K562 (cell line): Measurements from ENCODE around the gene LAMA5. TPM values are rescaled to one million over a fixed set of nuclear protein-coding genes. Genes with fewer than 3 reads are reported as not detected.

Experiments used
- BCL6 ChIP-seq: fragments of 250-450 bp; sonication (Bioruptor Pico); IDR thresholded peaks from 2 replicates; pipeline ENCODE4 v1.4.0; 2020
- CBX5 ChIP-seq: IDR thresholded peaks from 2 replicates; pipeline ENCODE4 v1.6.1; 2014; ENCODE audit warnings: low read depth, borderline replicate concordance
- CHD2 ChIP-seq: IDR thresholded peaks from 2 replicates; pipeline ENCODE4 v1.6.1; 2011; ENCODE audit warnings: low read depth, low read length
- MCM2 ChIP-seq: fragments of 450-650 bp; IDR thresholded peaks from 2 replicates; pipeline ENCODE4 v1.6.1; 2017; ENCODE audit warnings: low read depth, mild to moderate bottlenecking
- MCM5 ChIP-seq: fragments of 450-650 bp; IDR thresholded peaks from 2 replicates; pipeline ENCODE4 v1.6.1; 2016; ENCODE audit warnings: low read depth
- NCOA2 ChIP-seq, 2 experiments: fragments of 450-650 bp; IDR thresholded peaks; 2 replicates each; pipeline ENCODE4 v1.6.1; 2018; ENCODE audit warnings: mild to moderate bottlenecking in 2 of 2, moderate library complexity in 1 of 2; ENCODE audit not compliant: partially characterized antibody in 2 of 2
- PCBP2 ChIP-seq: fragments of 200-400 bp; formaldehyde crosslinking; IDR thresholded peaks from 2 replicates; pipeline ENCODE4 v1.6.1; 2018; ENCODE audit warnings: low read length, low read depth, mild to moderate bottlenecking, moderate library complexity; ENCODE audit not compliant: poor library complexity, severe bottlenecking
- PPARD ChIP-seq: fragments of 250-450 bp; sonication (Bioruptor Pico); IDR thresholded peaks from 2 replicates; pipeline ENCODE4 v1.8.0; 2022; ENCODE audit warnings: inconsistent platforms, mild to moderate bottlenecking, moderate library complexity
- RUNX1 ChIP-seq: sonication (generic); IDR thresholded peaks from 2 replicates; pipeline ENCODE4 v1.6.1; 2016; ENCODE audit warnings: antibody characterized with exemption, low read depth
- SMAD4 ChIP-seq: fragments of 250-450 bp; sonication (Bioruptor Pico); conservative IDR thresholded peaks from 2 replicates; pipeline ENCODE4 v1.8.0; 2021; ENCODE audit warnings: inconsistent platforms, mild to moderate bottlenecking, moderate library complexity
- SRSF3 ChIP-seq: fragments of 200-400 bp; formaldehyde crosslinking; IDR thresholded peaks from 2 replicates; pipeline ENCODE4 v1.6.1; 2016; ENCODE audit warnings: mild to moderate bottlenecking, low read length, moderate library complexity; ENCODE audit not compliant: insufficient read depth
- TAF15 ChIP-seq: fragments of 200-400 bp; formaldehyde crosslinking; IDR thresholded peaks from 2 replicates; pipeline ENCODE4 v1.6.1; 2017; ENCODE audit warnings: mild to moderate bottlenecking, low read depth, low read length, moderate library complexity
- ZBTB8A ChIP-seq: fragments of 450-650 bp; IDR thresholded peaks from 2 replicates; pipeline ENCODE4 v1.6.1; 2018; ENCODE audit warnings: mild to moderate bottlenecking, moderate library complexity; ENCODE audit not compliant: partially characterized antibody
- ZC3H8 ChIP-seq: fragments of 450-650 bp; IDR thresholded peaks from 2 replicates; pipeline ENCODE4 v1.6.1; 2017
- ZNF239 ChIP-seq: fragments of 250-450 bp; sonication (Bioruptor Pico); IDR thresholded peaks from 2 replicates; pipeline ENCODE4 v1.4.0; 2020; ENCODE audit warnings: mild to moderate bottlenecking
- ZNF274 ChIP-seq: IDR thresholded peaks from 2 replicates; pipeline ENCODE4 v1.6.1; 2011; ENCODE audit warnings: low read depth, mild to moderate bottlenecking, low read length, moderate library complexity, borderline replicate concordance
- ZNF445 ChIP-seq: fragments of 250-450 bp; sonication (Bioruptor Pico); IDR thresholded peaks from 2 replicates; pipeline ENCODE4 v1.4.0; 2020; ENCODE audit warnings: low read depth, mild to moderate bottlenecking, moderate library complexity
- ZNF76 ChIP-seq: fragments of 250-450 bp; sonication (Bioruptor Pico); IDR thresholded peaks from 2 replicates; pipeline ENCODE4 v1.4.0; 2020; ENCODE audit warnings: mild to moderate bottlenecking, moderate library complexity, borderline replicate concordance
- polyA plus RNA-seq, 8 experiments: library from polyadenylated mRNA; depleted of rRNA in 4 of 8; stranded (reverse) in 5 of 8; unstranded in 3 of 8; fragments of >200 nt; fragmentation: Nextera tagmentation in 2 of 8; fragmentation: Illumina TruSeq in 1 of 8; extraction: Ambion mirVana in 2 of 8; extraction: Trizol in 1 of 8; gene quantifications; 2 replicates each; pipeline versions ENCODE4 v1.2.1 to v1.2.3, GENCODE V29; 2011 to 2014; ENCODE audit warnings: inconsistent platforms in 1 of 8, missing spikeins in 1 of 8
- total RNA-seq, 7 experiments: library from RNA; depleted of rRNA in 6 of 7; stranded (reverse); fragments of >200 nt in 6 of 7; fragmentation: Illumina TruSeq in 2 of 7; extraction: Trizol in 2 of 7; gene quantifications; 2 replicates each; pipeline versions ENCODE4 v1.2.1 to v1.2.3, GENCODE V29; 2011 to 2021; ENCODE audit warnings: low replicate concordance in 1 of 7
- TF ChIP-seq, protein P1 (sequence below), 3 experiments: fragments of 200-800 bp in 1 of 3; sonication (Bioruptor generic) in 1 of 3; sonication (generic) in 1 of 3; formaldehyde crosslinking in 1 of 3; IDR thresholded peaks; 2 replicates each; pipeline versions ENCODE4 v1.6.1 to v1.8.0; 2016 to 2022; ENCODE audit warnings: mild to moderate bottlenecking in 2 of 3, missing compliant biosample characterization in 2 of 3, missing genetic modification characterization in 2 of 3, missing genetic modification reagents in 1 of 3
- TF ChIP-seq, protein P2 (sequence below): sonication (generic); formaldehyde crosslinking; IDR thresholded peaks from 2 replicates; pipeline ENCODE4 v1.8.0; 2022; ENCODE audit warnings: missing genetic modification reagents, mild to moderate bottlenecking, borderline replicate concordance
- TF ChIP-seq, protein P3 (sequence below): fragments of 450-650 bp; formaldehyde crosslinking; conservative IDR thresholded peaks from 2 replicates; pipeline ENCODE4 v1.4.0; 2022; ENCODE audit warnings: mild to moderate bottlenecking, missing genetic modification characterization
- TF ChIP-seq, protein P4 (sequence below): sonication (generic); formaldehyde crosslinking; IDR thresholded peaks from 2 replicates; pipeline ENCODE4 v1.8.0; 2022; ENCODE audit warnings: missing genetic modification reagents, mild to moderate bottlenecking, borderline replicate concordance

Gene LAMA5
- total and polyA plus RNA-seq, 9 of the 15 experiments (the other 6 are each of a cell fraction or from before 2014, with no cell fraction given) = 0.31 to 101 (median 7.8) TPM

DNA sequence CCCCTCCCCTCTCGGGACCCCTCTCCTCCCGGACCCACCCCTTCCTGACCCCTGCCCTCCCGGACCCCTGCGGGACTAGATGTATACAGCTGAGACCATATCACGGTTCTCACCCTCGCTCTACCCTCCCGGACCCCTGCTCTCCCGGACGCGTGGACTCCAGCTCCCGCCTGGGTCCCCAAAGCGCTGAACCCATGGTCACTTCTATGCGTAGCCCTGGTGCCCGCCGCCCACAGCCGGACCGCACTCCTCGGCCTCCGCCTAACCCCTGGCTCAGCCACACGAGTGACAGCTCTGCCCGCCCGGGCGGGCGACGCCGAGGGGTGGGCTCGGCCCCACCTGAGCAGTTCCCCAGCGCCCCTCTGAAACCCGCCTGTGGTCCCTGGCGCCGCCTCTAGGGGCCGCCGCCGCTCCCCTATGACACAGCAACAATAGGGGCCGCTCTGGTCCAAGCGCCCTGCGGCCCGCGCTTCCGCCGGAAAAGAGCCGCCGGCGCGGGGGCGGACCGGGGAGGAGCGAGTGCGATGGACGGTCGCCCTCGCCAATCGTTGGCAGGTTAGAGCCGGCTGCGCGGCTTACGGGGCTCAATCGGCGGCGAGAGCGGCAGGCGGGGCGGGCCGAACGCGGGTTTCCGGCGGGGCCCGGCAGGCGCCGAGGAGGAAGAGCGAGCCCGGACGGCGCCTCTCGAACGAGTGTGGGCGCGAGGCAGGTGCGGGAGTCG, 64.6 kb downstream of the LAMA5 start, which contains the start of gene ADRM1 (continued):
- no peak for TF ChIP-seq BCL6 (CRISPR knock-in tag)
- no peak for TF ChIP-seq TAF15
- no peak for TF ChIP-seq CBX5
- no peak for TF ChIP-seq ZNF76 (CRISPR knock-in tag)
- TF ChIP-seq ZC3H8 = no peak
- no peak for TF ChIP-seq ZBTB8A
- no peak for TF ChIP-seq RUNX1
- TF ChIP-seq ZNF274 = no peak
- TF ChIP-seq, protein P1, sequence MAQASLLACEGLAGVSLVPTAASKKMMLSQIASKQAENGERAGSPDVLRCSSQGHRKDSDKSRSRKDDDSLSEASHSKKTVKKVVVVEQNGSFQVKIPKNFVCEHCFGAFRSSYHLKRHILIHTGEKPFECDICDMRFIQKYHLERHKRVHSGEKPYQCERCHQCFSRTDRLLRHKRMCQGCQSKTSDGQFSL (CRISPR knock-in tag; IDR thresholded peaks at IDR 0.05) = no peak
- TF ChIP-seq, protein P1 (tag; IDR thresholded peaks at IDR 0.05) = no peak
- TF ChIP-seq, protein P2, sequence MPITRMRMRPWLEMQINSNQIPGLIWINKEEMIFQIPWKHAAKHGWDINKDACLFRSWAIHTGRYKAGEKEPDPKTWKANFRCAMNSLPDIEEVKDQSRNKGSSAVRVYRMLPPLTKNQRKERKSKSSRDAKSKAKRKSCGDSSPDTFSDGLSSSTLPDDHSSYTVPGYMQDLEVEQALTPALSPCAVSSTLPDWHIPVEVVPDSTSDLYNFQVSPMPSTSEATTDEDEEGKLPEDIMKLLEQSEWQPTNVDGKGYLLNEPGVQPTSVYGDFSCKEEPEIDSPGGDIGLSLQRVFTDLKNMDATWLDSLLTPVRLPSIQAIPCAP = no peak
- no peak for TF ChIP-seq PCBP2
- TF ChIP-seq MCM2 = no peak
- TF ChIP-seq MCM5 = no peak
- TF ChIP-seq, protein P3, sequence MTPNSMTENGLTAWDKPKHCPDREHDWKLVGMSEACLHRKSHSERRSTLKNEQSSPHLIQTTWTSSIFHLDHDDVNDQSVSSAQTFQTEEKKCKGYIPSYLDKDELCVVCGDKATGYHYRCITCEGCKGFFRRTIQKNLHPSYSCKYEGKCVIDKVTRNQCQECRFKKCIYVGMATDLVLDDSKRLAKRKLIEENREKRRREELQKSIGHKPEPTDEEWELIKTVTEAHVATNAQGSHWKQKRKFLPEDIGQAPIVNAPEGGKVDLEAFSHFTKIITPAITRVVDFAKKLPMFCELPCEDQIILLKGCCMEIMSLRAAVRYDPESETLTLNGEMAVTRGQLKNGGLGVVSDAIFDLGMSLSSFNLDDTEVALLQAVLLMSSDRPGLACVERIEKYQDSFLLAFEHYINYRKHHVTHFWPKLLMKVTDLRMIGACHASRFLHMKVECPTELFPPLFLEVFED = no peak
- TF ChIP-seq SRSF3 = no peak
- TF ChIP-seq NCOA2 (IDR thresholded peaks at IDR 0.05; ENCODE audit: partially characterized antibody in 2 of 2) = no peak
- TF ChIP-seq ZNF239 (CRISPR knock-in tag) = no peak
- TF ChIP-seq, protein P4, sequence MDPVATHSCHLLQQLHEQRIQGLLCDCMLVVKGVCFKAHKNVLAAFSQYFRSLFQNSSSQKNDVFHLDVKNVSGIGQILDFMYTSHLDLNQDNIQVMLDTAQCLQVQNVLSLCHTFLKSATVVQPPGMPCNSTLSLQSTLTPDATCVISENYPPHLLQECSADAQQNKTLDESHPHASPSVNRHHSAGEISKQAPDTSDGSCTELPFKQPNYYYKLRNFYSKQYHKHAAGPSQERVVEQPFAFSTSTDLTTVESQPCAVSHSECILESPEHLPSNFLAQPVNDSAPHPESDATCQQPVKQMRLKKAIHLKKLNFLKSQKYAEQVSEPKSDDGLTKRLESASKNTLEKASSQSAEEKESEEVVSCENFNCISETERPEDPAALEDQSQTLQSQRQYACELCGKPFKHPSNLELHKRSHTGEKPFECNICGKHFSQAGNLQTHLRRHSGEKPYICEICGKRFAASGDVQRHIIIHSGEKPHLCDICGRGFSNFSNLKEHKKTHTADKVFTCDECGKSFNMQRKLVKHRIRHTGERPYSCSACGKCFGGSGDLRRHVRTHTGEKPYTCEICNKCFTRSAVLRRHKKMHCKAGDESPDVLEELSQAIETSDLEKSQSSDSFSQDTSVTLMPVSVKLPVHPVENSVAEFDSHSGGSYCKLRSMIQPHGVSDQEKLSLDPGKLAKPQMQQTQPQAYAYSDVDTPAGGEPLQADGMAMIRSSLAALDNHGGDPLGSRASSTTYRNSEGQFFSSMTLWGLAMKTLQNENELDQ (CRISPR knock-in tag) = no peak
- TF ChIP-seq PPARD = no peak
- TF ChIP-seq CHD2 = peak; percentile 21; the same call in 1 of the 2 replicates
- no peak for TF ChIP-seq ZNF445 (CRISPR knock-in tag)
- peak; percentile 84 for TF ChIP-seq SMAD4 (CRISPR knock-in tag)
